Muscle layer of colon (tissue), 2 donors: ENCODE data around the gene TNFRSF11A.

Source experiments
- H3K27ac ChIP-seq: one replicate; pipeline ENCODE4 v1.7.0; 2013; ENCODE audit warnings: low read depth, mild to moderate bottlenecking, low read length, moderate library complexity
- H3K27me3 ChIP-seq, 2 donors: one replicate each; pipeline ENCODE4 v1.7.0; 2013; ENCODE audit warnings: low read length in 2 of 2, mild to moderate bottlenecking in 2 of 2; ENCODE audit not compliant: insufficient read depth in 2 of 2, control insufficient read depth in 1 of 2
- H3K36me3 ChIP-seq: one replicate; pipeline ENCODE4 v1.7.0; 2013; ENCODE audit warnings: mild to moderate bottlenecking, low read length; ENCODE audit not compliant: insufficient read depth
- H3K4me1 ChIP-seq: one replicate; pipeline ENCODE4 v1.7.0; 2013; ENCODE audit warnings: mild to moderate bottlenecking, low read length; ENCODE audit not compliant: insufficient read depth
- H3K4me3 ChIP-seq, 2 donors: one replicate each; pipeline ENCODE4 v1.7.0; 2013; ENCODE audit warnings: low read length in 2 of 2, low read depth in 1 of 2, mild to moderate bottlenecking in 1 of 2, moderate library complexity in 1 of 2
- H3K9ac ChIP-seq: one replicate; pipeline ENCODE4 v1.7.0; 2013; ENCODE audit warnings: low read length
- H3K9me3 ChIP-seq: one replicate; pipeline ENCODE4 v1.7.0; 2013; ENCODE audit warnings: mild to moderate bottlenecking, low read length
- donor health status: abdominal sarcoma.
- donor health status: Adenocarcinoma of cecum.

Gene TNFRSF11A

DNA sequence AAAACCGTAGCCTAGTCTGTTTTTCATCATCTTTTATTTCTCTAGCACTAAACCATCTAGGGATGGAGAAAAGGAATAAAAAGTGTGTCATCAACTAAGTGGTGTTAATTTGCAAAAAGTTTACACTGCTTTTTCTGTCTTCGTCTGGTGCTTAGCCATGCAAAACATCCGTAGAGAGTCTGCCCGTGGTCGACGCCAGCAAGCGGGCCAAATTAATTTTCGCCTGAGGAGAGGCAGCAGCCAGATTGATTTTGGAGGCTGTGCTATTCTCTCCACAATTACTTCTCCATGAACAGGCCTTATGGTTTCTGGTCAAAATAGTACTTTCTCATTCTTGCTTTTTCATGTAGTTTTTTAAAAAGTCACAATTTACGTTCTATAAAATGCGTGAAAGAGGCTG, 46.3 kb downstream of the TNFRSF11A start:
- Histone ChIP-seq H3K9me3 (no peaks in the 10 kb centered on the region), H3K4me3 (peak overlapping the region in 1 of 2 donors; percentile 0), H3K9ac (no peak overlapping the region), H3K4me1 (peaks cover 9% of the 10 kb centered on the region), H3K27ac (no peak overlapping the region), H3K27me3 (no peaks in the 10 kb centered on the region), H3K36me3 (no peaks in the 10 kb centered on the region)

DNA sequence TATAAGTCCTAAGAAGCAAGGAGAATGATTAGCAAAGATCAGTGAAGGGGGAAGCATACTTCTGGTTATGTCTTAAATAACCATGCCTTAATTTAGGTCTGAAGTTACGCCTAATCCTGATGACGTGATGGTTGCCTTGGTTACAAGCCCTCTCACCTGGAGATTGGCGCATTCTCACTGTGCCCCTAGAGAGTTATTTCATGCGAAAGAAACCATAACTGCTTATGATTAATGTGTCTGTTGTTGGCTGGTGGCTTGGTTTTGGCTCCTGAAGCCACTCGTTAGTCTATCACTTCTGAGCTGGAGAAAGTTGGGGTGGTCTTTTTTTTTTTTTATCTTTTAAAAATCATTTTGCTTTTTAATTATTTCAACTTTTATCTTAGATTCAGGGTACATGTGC, 47.0 kb downstream of the TNFRSF11A start:
- Histone ChIP-seq H3K9ac (no peak overlapping the region), H3K9me3 (no peaks in the 10 kb centered on the region), H3K4me3 (no peak overlapping the region), H3K4me1 (peaks cover 9% of the 10 kb centered on the region), H3K36me3 (no peaks in the 10 kb centered on the region), H3K27me3 (no peaks in the 10 kb centered on the region), H3K27ac (no peak overlapping the region)

DNA sequence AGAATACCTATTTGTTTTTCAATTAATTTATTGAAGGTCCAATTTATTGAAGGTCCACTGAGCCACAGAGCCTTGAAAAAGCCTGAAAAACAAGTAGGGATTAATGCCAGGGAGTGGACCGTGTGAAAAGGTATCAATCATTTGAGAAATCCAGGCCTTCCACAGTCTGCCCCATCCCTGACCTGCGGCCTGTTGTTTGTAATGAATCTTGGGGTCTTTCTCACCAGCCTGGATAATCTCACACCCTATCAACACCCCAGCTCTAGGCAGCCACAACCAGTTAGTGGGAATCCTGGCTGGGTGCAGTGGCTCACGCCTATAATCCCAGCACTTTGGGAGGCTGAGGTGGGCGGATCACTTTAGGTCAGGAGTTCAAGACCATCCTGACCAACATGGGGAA, 47.8 kb downstream of the TNFRSF11A start:
- no peaks in the 10 kb centered on the region for H3K27me3 ChIP-seq
- no peaks in the 10 kb centered on the region for H3K9me3 ChIP-seq
- H3K36me3 ChIP-seq, result no peaks in the 10 kb centered on the region
- H3K4me1 ChIP-seq, result peaks cover 9% of the 10 kb centered on the region
- H3K4me3 ChIP-seq, result no peak overlapping the region
- H3K9ac ChIP-seq, result no peak overlapping the region
- no peak overlapping the region for H3K27ac ChIP-seq

DNA sequence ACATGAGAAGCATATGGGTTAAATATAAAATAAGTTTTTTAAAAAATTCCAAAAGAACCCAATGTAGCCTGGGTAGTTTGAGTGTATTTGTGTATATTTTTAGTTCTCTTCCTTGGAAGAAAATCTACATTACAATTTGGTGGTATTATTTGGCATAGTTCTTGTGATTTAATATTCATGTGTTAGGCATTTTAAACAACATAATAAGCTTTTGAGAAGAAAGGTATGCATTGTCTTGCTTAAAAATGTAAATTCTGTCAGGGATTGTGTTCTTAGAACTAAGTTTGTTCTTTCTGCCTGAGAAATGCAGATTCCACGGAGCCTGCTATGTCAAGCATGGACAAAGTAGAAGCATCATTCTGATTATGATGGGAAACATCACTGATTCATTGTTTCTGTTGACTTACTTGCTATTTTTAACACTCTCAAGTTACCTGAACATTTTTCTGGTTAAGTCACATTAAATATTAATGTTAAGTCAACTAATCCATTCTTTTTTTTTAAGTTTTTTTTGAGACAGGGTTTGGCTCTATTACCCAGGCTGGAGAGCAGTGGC, 49.4 kb downstream of the TNFRSF11A start:
- H3K9ac ChIP-seq, result no peak overlapping the region
- no peak overlapping the region for H3K27ac ChIP-seq
- peaks cover 9% of the 10 kb centered on the region for H3K4me1 ChIP-seq
- no peaks in the 10 kb centered on the region for H3K36me3 ChIP-seq
- no peaks in the 10 kb centered on the region for H3K9me3 ChIP-seq
- H3K4me3 ChIP-seq, result no peak overlapping the region
- no peaks in the 10 kb centered on the region for H3K27me3 ChIP-seq

DNA sequence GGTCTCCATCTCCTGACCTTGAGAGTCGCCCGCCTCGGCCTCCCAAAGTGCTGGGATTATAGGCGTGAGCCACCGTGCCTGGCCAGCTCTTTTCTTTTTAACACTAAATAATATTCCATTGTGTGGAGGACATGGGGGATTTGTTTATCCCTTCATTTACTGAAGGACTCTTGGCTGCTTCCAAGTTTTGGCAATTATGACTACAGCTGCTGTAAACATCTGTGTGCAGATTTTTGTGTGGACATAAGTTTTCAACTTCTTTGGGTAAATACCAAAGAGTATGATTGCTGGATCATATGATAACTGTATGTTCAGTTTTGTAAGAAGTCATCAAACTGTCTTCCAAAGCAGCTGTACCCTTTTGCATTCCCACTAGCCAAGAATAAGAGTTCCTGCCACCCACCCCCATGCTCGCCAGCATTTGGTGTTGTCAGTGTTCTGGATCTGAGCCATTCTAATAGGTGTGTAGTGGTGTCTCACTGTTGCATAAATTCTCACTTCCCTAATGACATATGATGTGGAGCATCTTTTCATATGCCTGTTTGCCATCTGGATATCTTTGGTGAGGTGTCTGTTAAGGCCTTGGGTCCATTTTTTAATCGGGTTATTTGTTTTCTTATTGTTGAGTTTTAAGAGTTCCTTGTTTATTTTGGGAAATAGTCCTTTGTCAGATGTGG, 52.2 kb downstream of the TNFRSF11A start:
- Histone ChIP-seq H3K27ac (no peak overlapping the region), H3K9ac (no peak overlapping the region), H3K27me3 (no peaks in the 10 kb centered on the region), H3K4me3 (no peak overlapping the region), H3K36me3 (no peaks in the 10 kb centered on the region), H3K4me1 (no peaks in the 10 kb centered on the region), H3K9me3 (no peaks in the 10 kb centered on the region)

DNA sequence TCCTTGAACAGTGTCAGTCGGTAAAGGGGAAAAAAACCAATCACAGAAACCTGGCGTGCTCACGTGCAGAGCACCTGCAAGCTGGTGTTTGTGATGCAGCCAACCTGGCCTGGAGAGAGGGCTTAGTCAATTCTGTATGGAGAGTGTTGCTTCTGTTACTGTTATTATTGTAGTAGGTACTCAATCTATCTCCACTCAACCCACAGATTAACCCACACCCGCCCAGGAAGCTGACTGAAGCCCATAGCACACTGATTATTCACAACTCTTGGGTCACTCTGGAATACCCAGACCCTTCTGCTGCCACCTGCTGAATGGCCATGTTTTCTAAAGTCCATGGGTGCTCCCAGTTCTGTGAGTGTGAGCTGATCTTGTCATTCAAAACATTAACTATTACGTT, 53.9 kb downstream of the TNFRSF11A start:
- H3K27ac ChIP-seq, result no peak overlapping the region
- no peaks in the 10 kb centered on the region for H3K9me3 ChIP-seq
- no peaks in the 10 kb centered on the region for H3K36me3 ChIP-seq
- H3K9ac ChIP-seq, result no peak overlapping the region
- no peak overlapping the region for H3K4me3 ChIP-seq
- no peaks in the 10 kb centered on the region for H3K27me3 ChIP-seq
- no peaks in the 10 kb centered on the region for H3K4me1 ChIP-seq

DNA sequence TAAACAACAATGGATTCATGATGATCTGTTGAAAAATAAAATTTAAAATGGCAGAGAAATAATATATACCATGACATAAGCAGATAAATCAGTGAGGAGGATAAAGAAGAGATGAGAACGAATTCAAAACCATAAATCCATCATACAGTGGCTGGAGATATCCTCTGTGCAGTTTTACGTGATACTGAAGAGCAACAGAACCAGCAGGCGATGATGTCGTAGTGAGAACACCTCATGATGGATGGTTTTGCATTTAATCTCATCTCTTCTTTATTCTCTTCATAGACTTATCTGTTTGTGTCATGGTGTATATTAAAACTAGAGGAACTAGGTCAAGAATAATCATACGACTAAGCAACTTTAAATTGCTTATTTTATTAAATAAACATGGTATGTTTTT, 56.3 kb downstream of the TNFRSF11A start:
- Histone ChIP-seq H3K36me3 (no peaks in the 10 kb centered on the region), H3K4me3 (no peak overlapping the region)

DNA sequence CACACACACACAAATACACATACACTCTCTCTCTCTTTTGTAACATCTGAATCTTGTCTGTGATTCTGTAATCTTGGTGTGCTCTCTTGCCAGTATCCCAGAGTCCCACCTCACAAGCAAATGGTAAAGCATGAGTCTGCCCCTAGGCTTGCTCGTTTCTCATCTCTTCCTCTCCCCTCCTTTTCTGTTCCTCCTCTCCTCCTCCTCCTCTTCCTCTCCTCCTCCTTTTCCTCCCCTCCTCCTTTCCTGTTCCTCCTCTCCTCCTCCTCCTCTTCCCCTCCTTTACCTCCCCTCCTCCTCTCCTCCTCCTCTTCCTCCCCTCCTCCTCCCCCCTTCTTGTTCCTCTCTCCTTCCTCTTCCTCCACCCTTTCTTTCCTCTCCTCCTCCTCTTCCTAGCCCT, 59.0 kb downstream of the TNFRSF11A start:
- no peak overlapping the region for H3K4me3 ChIP-seq
- H3K27me3 ChIP-seq, result peaks cover 0 to 7% of the 10 kb centered on the region in 2 donors
- H3K27ac ChIP-seq, result no peak overlapping the region
- no peaks in the 10 kb centered on the region for H3K36me3 ChIP-seq
- no peak overlapping the region for H3K9ac ChIP-seq
- H3K9me3 ChIP-seq, result no peaks in the 10 kb centered on the region
- H3K4me1 ChIP-seq, result no peaks in the 10 kb centered on the region

More for the DNA sequence above, 56.3 kb downstream of the TNFRSF11A start:
- no peak overlapping the region for H3K27ac ChIP-seq
- no peaks in the 10 kb centered on the region for H3K9me3 ChIP-seq
- peaks cover 0 to 7% of the 10 kb centered on the region in 2 donors for H3K27me3 ChIP-seq
- H3K9ac ChIP-seq, result no peak overlapping the region
- no peaks in the 10 kb centered on the region for H3K4me1 ChIP-seq

DNA sequence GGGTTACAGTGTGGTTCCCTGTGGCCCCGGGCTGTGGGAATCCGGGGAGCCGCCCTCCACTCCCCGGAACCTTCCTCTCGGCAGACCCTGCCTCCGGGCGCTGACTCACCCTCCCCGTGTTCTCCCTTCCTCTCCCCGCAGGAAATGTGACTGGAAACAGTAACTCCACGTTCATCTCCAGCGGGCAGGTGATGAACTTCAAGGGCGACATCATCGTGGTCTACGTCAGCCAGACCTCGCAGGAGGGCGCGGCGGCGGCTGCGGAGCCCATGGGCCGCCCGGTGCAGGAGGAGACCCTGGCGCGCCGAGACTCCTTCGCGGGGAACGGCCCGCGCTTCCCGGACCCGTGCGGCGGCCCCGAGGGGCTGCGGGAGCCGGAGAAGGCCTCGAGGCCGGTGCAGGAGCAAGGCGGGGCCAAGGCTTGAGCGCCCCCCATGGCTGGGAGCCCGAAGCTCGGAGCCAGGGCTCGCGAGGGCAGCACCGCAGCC, 59.5 kb downstream of the TNFRSF11A start:
- H3K27me3 ChIP-seq, result peaks cover 0 to 7% of the 10 kb centered on the region in 2 donors
- no peaks in the 10 kb centered on the region for H3K4me1 ChIP-seq
- H3K9ac ChIP-seq, result no peak overlapping the region
- H3K9me3 ChIP-seq, result no peaks in the 10 kb centered on the region
- no peak overlapping the region for H3K27ac ChIP-seq
- H3K4me3 ChIP-seq, result no peak overlapping the region
- H3K36me3 ChIP-seq, result no peaks in the 10 kb centered on the region

DNA sequence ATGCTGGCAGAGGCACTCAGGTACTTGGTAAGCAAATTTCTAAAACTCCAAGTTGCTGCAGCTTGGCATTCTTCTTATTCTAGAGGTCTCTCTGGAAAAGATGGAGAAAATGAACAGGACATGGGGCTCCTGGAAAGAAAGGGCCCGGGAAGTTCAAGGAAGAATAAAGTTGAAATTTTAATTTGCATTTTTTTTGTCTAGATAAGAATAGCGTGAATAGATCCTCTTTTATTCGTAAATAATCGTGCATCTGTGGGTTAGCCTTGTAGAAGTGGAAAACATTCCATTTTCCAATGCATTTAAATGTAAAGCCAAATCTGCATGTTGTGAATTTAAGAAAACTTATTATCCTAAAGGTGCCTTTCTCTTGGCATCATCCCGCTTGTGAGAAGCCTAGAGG, 61.0 kb downstream of the TNFRSF11A start:
- Histone ChIP-seq H3K9ac (no peak overlapping the region), H3K27ac (no peak overlapping the region), H3K4me1 (no peaks in the 10 kb centered on the region), H3K36me3 (no peaks in the 10 kb centered on the region), H3K9me3 (no peaks in the 10 kb centered on the region), H3K4me3 (no peak overlapping the region), H3K27me3 (peaks cover 0 to 7% of the 10 kb centered on the region in 2 donors)

DNA sequence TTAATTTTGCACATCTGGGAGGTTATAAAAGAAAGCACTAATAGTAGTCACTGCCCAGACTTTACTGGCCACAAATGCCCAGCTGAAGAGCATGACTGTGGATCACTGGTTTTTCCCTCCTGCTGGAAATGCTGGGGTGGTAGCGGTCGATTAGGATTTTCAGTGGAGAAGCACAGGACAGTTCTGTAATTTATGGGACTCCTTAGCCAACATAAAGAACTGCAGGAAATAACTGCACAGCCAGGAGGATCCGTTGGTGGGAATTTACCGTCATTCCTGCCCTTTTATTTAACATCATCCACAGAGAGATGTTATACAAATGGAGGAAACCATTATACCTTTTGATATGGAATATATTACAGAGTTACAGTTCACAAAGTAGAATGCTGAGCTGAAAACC, 61.5 kb downstream of the TNFRSF11A start:
- no peak overlapping the region for H3K9ac ChIP-seq
- H3K9me3 ChIP-seq, result no peaks in the 10 kb centered on the region
- no peaks in the 10 kb centered on the region for H3K4me1 ChIP-seq
- no peaks in the 10 kb centered on the region for H3K36me3 ChIP-seq
- H3K27me3 ChIP-seq, result peaks cover 0 to 7% of the 10 kb centered on the region in 2 donors
- no peak overlapping the region for H3K4me3 ChIP-seq
- no peak overlapping the region for H3K27ac ChIP-seq

DNA sequence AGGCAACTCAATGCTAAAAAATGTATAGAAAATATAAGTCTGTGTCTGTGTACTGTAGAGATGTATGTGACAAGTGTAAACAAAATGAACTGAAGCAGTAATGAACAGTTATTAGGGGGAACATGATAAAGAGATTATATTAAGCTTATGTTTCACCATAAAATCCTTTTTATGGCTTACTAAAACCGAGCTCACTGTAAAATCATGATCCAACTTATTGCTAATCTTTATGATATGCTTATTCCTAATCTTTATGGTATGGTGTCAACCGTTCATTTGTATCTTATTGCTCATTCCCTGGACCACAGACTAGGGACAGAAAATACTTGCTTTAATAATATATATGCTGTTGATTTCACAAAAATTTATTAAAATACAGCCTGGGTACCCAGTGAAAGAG, 62.1 kb downstream of the TNFRSF11A start:
- H3K27ac ChIP-seq, result no peak overlapping the region
- H3K9me3 ChIP-seq, result no peaks in the 10 kb centered on the region
- H3K36me3 ChIP-seq, result no peaks in the 10 kb centered on the region
- H3K27me3 ChIP-seq, result peaks cover 0 to 7% of the 10 kb centered on the region in 2 donors
- no peak overlapping the region for H3K4me3 ChIP-seq
- no peak overlapping the region for H3K9ac ChIP-seq
- H3K4me1 ChIP-seq, result no peaks in the 10 kb centered on the region
